ENCODE results near the gene CCDC15.

GRCh38 chr11:124938206-124938765 is 15.7 kb upstream of the CCDC15 start:
- no peak for TF ChIP-seq EZH2 (IDR thresholded peaks at IDR 0.05; ENCODE audit: low read length, missing control alignments)
- TF ChIP-seq, protein P1, sequence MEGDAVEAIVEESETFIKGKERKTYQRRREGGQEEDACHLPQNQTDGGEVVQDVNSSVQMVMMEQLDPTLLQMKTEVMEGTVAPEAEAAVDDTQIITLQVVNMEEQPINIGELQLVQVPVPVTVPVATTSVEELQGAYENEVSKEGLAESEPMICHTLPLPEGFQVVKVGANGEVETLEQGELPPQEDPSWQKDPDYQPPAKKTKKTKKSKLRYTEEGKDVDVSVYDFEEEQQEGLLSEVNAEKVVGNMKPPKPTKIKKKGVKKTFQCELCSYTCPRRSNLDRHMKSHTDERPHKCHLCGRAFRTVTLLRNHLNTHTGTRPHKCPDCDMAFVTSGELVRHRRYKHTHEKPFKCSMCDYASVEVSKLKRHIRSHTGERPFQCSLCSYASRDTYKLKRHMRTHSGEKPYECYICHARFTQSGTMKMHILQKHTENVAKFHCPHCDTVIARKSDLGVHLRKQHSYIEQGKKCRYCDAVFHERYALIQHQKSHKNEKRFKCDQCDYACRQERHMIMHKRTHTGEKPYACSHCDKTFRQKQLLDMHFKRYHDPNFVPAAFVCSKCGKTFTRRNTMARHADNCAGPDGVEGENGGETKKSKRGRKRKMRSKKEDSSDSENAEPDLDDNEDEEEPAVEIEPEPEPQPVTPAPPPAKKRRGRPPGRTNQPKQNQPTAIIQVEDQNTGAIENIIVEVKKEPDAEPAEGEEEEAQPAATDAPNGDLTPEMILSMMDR (conservative IDR thresholded peaks at IDR 0.05 in 1 of 2, IDR thresholded peaks at IDR 0.05 in 1 of 2; ENCODE audit: low read depth in 1 of 2, low read length in 2 of 2) = no peak
